NCI-H82 treated with DMSO at 0.1 percent for 48 hours (cell line): ENCODE results near the gene ZRANB1.
A peak's percentile ranks its signal among the peaks of the same experiment; 100 is the strongest.
"Not testable (repeated sequence)": the region's sequence is repeated elsewhere in the genome, so short reads cannot be mapped to it uniquely, and the experiment has no call there.

ENCODE experiments used
- DNase-seq: peaks from one replicate; lab custom pipeline; 2025; ENCODE audit not compliant: unreplicated experiment; lab: John Stamatoyannopoulos, UW

ZRANB1 gene

GRCh38 chr10:124941823-124942222 is at the start of gene ZRANB1:
ZRANB1 (plus strand) TSS chr10:124942123; CDS start chr10:124942494, 371 bp downstream.
- no peak for DNase-seq

- DNase-seq: no peak
These were observed 49.0 kb upstream of the ZRANB1 start for GRCh38 chr10:124892905-124893304.

- DNase-seq: no peak
These were observed 47.2 kb upstream of the ZRANB1 start for GRCh38 chr10:124894569-124895215.

- DNase-seq: peak; percentile 85
These were observed 45.2 kb upstream of the ZRANB1 start for GRCh38 chr10:124896751-124897150.

- DNase-seq: no peak
These were observed 43.5 kb upstream of the ZRANB1 start for GRCh38 chr10:124898471-124898870.

GRCh38 chr10:124899151-124899550 is 42.8 kb upstream of the ZRANB1 start:
- DNase-seq: no peak

- no peak for DNase-seq
These were observed 39.5 kb upstream of the ZRANB1 start for GRCh38 chr10:124902462-124902861.

- DNase-seq: no peak
These were observed 38.8 kb upstream of the ZRANB1 start for GRCh38 chr10:124903111-124903510.

GRCh38 chr10:124904796-124905195 is 37.1 kb upstream of the ZRANB1 start:
- DNase-seq: no peak

- no peak for DNase-seq
These were observed 35.3 kb upstream of the ZRANB1 start for GRCh38 chr10:124906551-124907001.

- no peak for DNase-seq
These were observed 32.4 kb upstream of the ZRANB1 start for GRCh38 chr10:124909563-124909962.

GRCh38 chr10:124911124-124912067 is 30.5 kb upstream of the ZRANB1 start:
- no peak for DNase-seq

GRCh38 chr10:124912101-124912886 is 29.6 kb upstream of the ZRANB1 start:
- DNase-seq: no peak

- no peak for DNase-seq
These were observed 28.8 kb upstream of the ZRANB1 start for GRCh38 chr10:124913167-124913566.

- DNase-seq: not testable (repeated sequence)
These were observed 27.5 kb upstream of the ZRANB1 start for GRCh38 chr10:124914398-124914797.

- DNase-seq: no peak
These were observed 25.8 kb upstream of the ZRANB1 start for GRCh38 chr10:124916098-124916584.

- DNase-seq: peak; percentile 75
These were observed 25.1 kb upstream of the ZRANB1 start for GRCh38 chr10:124916585-124917427.

- no peak for DNase-seq
These were observed 24.3 kb upstream of the ZRANB1 start for GRCh38 chr10:124917428-124918190.

GRCh38 chr10:124918191-124918830 is 23.6 kb upstream of the ZRANB1 start:
- DNase-seq: no peak
